ENCODE data around the gene WDR4.
"Not testable (repeated sequence)": the region's sequence is repeated elsewhere in the genome, so short reads cannot be mapped to it uniquely, and the experiment has no call there.

DNA sequence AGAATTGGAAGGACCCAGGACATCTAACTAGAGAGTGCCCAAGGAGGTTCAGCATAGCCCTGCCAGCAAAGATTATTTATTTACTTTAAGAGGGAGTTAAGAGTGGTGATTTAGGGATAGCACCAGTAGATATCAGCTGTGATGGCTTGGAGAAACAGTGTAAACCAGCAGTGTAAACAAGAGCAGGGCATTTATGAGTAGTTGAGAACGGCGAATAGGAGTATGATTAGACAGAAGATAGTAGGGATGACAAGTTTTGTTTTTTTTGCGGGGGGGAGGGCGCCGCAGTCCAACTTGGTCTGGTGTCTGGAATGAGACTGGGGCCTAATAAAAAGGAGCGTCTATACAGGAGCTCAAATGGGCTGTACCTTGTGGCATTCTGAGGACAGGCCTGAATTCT lies 77.7 kb downstream of the WDR4 start:
- TF ChIP-seq, protein P1, sequence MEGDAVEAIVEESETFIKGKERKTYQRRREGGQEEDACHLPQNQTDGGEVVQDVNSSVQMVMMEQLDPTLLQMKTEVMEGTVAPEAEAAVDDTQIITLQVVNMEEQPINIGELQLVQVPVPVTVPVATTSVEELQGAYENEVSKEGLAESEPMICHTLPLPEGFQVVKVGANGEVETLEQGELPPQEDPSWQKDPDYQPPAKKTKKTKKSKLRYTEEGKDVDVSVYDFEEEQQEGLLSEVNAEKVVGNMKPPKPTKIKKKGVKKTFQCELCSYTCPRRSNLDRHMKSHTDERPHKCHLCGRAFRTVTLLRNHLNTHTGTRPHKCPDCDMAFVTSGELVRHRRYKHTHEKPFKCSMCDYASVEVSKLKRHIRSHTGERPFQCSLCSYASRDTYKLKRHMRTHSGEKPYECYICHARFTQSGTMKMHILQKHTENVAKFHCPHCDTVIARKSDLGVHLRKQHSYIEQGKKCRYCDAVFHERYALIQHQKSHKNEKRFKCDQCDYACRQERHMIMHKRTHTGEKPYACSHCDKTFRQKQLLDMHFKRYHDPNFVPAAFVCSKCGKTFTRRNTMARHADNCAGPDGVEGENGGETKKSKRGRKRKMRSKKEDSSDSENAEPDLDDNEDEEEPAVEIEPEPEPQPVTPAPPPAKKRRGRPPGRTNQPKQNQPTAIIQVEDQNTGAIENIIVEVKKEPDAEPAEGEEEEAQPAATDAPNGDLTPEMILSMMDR (IDR thresholded peaks at IDR 0.05; ENCODE audit: low read depth, low read length, poor library complexity, severe bottlenecking) = not testable (repeated sequence)
- TF ChIP-seq EZH2phosphoT487 (IDR thresholded peaks at IDR 0.05; ENCODE audit: borderline replicate concordance, low read length) = not testable (repeated sequence)
